ENCODE results near the gene AKAP13. TPM values are rescaled to one million over a fixed set of nuclear protein-coding genes. Genes with fewer than 3 reads are reported as not detected.

Gene AKAP13
- polyA plus RNA-seq, 5 donors: 73.8 to 98.5 (median 87.9) TPM

- DNase-seq: no peak
Measured at GRCh38 chr15:85386261-85386660, 5.9 kb downstream of the AKAP13 start.

- no peak for DNase-seq
Measured at GRCh38 chr15:85388566-85389305, 8.3 kb downstream of the AKAP13 start.

- DNase-seq: no peak
Measured at GRCh38 chr15:85389306-85389650, 8.9 kb downstream of the AKAP13 start.

GRCh38 chr15:85389772-85390171 lies 9.4 kb downstream of the AKAP13 start:
- no peak for DNase-seq

GRCh38 chr15:85393210-85393609 lies 12.8 kb downstream of the AKAP13 start:
- no peak for DNase-seq

GRCh38 chr15:85394554-85395333 lies 14.3 kb downstream of the AKAP13 start:
- no peak for DNase-seq

GRCh38 chr15:85396554-85396953 lies 16.2 kb downstream of the AKAP13 start:
- DNase-seq: no peak

GRCh38 chr15:85397151-85397550 lies 16.7 kb downstream of the AKAP13 start:
- DNase-seq: no peak

- DNase-seq: no peak
Measured at GRCh38 chr15:85397926-85398325, 17.5 kb downstream of the AKAP13 start.

GRCh38 chr15:85398822-85399221 lies 18.4 kb downstream of the AKAP13 start:
- no peak for DNase-seq

GRCh38 chr15:85399627-85400026 lies 19.2 kb downstream of the AKAP13 start:
- no peak for DNase-seq

GRCh38 chr15:85400606-85401005 lies 20.2 kb downstream of the AKAP13 start:
- DNase-seq: no peak

GRCh38 chr15:85401108-85401774 lies 20.8 kb downstream of the AKAP13 start:
- no peak for DNase-seq

GRCh38 chr15:85402195-85402881 lies 21.9 kb downstream of the AKAP13 start:
- no peak for DNase-seq

GRCh38 chr15:85403745-85404144 lies 23.3 kb downstream of the AKAP13 start:
- DNase-seq: no peak

- no peak for DNase-seq
Measured at GRCh38 chr15:85404176-85404917, 23.9 kb downstream of the AKAP13 start.

- DNase-seq: no peak
Measured at GRCh38 chr15:85404918-85405866, 24.8 kb downstream of the AKAP13 start.

- no peak for DNase-seq
Measured at GRCh38 chr15:85406916-85407315, 26.5 kb downstream of the AKAP13 start.

- DNase-seq: no peak
Measured at GRCh38 chr15:85407421-85408269, 27.2 kb downstream of the AKAP13 start.
